GM18511 (cell line): ENCODE results near the gene DENND5A.
"Not testable (repeated sequence)": the region's sequence is repeated elsewhere in the genome, so short reads cannot be mapped to it uniquely, and the experiment has no call there.

ENCODE experiments used
- ATAC-seq: cut with Tn5 transposase; IDR thresholded peaks from one replicate; pipeline ENCODE4 v1.9.1; 2021; ENCODE audit warnings: mild to moderate bottlenecking, moderate library complexity; ENCODE audit not compliant: unreplicated experiment

Gene DENND5A

GRCh38 chr11:9179141-9179540, 86.0 kb downstream of the DENND5A start:
- ATAC-seq, result no peak

- ATAC-seq, result no peak
Observed at GRCh38 chr11:9178716-9179115, 86.4 kb downstream of the DENND5A start.

- ATAC-seq, result no peak
Observed at GRCh38 chr11:9177438-9178091, 87.6 kb downstream of the DENND5A start.

- no peak for ATAC-seq
Observed at GRCh38 chr11:9176550-9176949, 88.6 kb downstream of the DENND5A start.

GRCh38 chr11:9176136-9176535, 89.0 kb downstream of the DENND5A start:
- ATAC-seq, result no peak

- ATAC-seq, result no peak
Observed at GRCh38 chr11:9172389-9172788, 92.8 kb downstream of the DENND5A start.

GRCh38 chr11:9170450-9170849, 94.7 kb downstream of the DENND5A start:
- ATAC-seq, result no peak

GRCh38 chr11:9169595-9170295, 95.4 kb downstream of the DENND5A start:
- no peak for ATAC-seq

GRCh38 chr11:9161991-9162390, 103.2 kb downstream of the DENND5A start:
- ATAC-seq, result not testable (repeated sequence)

GRCh38 chr11:9160166-9160565, 105.0 kb downstream of the DENND5A start:
- no peak for ATAC-seq

- no peak for ATAC-seq
Observed at GRCh38 chr11:9158898-9159391, 106.2 kb downstream of the DENND5A start.

GRCh38 chr11:9155930-9156329, 109.2 kb downstream of the DENND5A start:
- no peak for ATAC-seq

GRCh38 chr11:9153651-9154050, 111.5 kb downstream of the DENND5A start:
- ATAC-seq, result no peak

- no peak for ATAC-seq
Observed at GRCh38 chr11:9151631-9152030, 113.5 kb downstream of the DENND5A start.

- no peak for ATAC-seq
Observed at GRCh38 chr11:9150926-9151325, 114.2 kb downstream of the DENND5A start.

GRCh38 chr11:9150501-9150900, 114.6 kb downstream of the DENND5A start:
- ATAC-seq, result no peak

GRCh38 chr11:9148727-9149126, 116.4 kb downstream of the DENND5A start:
- no peak for ATAC-seq

- ATAC-seq, result no peak
Observed at GRCh38 chr11:9148035-9148434, 117.1 kb downstream of the DENND5A start.

GRCh38 chr11:9146477-9146876, 118.7 kb downstream of the DENND5A start:
- ATAC-seq, result no peak

- ATAC-seq, result no peak
Observed at GRCh38 chr11:9145283-9145682, 119.9 kb downstream of the DENND5A start.

- no peak for ATAC-seq
Observed at GRCh38 chr11:9144828-9145227, 120.3 kb downstream of the DENND5A start.

- no peak for ATAC-seq
Observed at GRCh38 chr11:9143721-9144120, 121.4 kb downstream of the DENND5A start.
